Measurements from ENCODE around the gene SLBP.

The SLBP gene

DNA sequence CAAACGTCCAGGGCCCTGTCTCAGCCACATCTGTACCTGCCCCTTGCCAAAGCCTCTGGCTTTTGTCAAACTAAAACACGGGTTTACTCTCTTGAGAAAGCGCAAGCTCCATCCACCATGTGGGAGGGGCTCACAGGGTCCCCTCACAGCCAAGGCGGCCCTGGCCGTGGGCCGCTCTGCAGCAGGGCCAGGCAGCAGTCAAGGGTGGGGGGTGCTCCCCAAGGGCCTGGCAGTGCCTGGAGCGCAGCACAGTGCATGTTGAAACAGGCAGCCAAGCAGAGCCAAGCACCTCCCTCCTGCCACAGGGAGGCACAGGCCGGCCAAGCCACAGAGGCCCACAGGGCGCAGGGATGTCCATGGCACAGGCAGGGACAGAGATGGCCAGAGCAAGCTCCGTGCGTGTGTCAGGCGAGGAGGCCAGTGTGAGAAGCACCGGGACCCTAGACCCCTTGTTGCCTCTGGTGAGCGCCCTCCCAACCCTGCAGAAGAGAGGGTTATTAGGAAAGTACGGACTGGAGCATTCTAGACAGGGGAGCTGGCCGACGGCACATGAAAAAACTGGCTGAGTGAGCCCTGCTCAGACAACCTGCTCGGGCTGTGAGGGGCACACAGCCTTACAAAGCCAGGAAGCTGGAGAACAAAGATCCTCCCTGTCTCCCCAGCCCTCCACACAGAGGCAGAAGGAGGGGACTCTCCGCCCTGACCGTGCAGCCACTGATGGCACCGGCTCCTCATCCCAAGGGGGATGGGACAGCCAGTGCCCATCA is 67.0 kb downstream of the SLBP start:
- no peak for DNase-seq

DNA sequence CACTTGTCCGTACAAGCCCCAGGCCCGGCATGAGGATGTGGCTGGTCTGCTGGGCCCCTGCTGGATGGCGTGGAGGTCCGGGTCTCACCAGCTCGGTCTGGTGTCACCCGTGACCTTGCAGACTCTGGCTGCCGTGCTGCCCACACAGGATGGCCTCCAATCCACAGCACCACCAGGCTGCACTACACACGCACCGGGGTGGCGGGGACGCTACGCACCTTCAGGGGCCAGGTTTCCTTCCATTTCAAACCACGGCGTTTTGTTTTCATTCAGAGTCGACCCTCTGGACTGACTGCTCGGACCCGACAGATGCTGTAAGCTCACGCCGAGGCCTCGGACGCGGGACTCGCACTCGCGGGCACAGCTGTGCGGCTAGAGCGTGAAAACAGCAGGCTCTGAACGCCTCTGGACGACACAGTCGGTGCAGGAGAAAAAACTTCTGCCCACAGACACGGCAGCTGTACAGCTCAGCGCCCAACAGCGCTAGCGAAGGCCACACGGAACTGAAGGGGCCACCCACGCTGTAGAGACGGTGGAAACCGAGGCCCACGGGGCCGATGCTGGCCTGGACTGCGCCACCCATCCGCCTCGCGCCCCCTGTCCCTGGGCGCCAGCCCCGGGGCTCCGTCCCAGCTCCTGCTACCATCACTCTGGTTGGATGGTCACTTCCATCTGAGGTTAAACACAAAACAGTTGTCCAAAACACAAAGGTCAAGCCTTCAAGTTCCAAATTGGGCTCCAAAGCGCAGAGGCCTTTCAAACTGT is 68.0 kb downstream of the SLBP start:
- DNase-seq = no peak

All from activated CD8-positive, alpha-beta memory T cell treated with anti-CD3 and anti-CD28 coated beads for 24 hours (primary cell).